DOHH2 (cell line): ENCODE measurements around the gene UNC79.

Source experiments
- H3F3A ChIP-seq: fragments of 200-600 bp; sonication (generic), shearing (Covaris generic); 2 replicates; pipeline ENCODE4 v1.6.0; 2016; ENCODE audit warnings: antibody characterized with exemption, mild to moderate bottlenecking; ENCODE audit not compliant: control insufficient read depth, insufficient read depth
- H3K27ac ChIP-seq: fragments of 200-600 bp; sonication (generic); 2 replicates; pipeline ENCODE4 v1.5.1; 2014; ENCODE audit warnings: low read depth, mild to moderate bottlenecking, low read length, moderate library complexity
- H3K27me3 ChIP-seq: fragments of 200-600 bp; sonication (generic); 2 replicates; pipeline ENCODE4 v1.6.1; 2014; ENCODE audit warnings: mild to moderate bottlenecking, low read length, mixed read lengths; ENCODE audit not compliant: control insufficient read depth
- H3K36me3 ChIP-seq: fragments of 200-600 bp; sonication (generic); 2 replicates; pipeline ENCODE4 v1.6.1; 2014; ENCODE audit warnings: mild to moderate bottlenecking, low read length, moderate library complexity, mixed read lengths; ENCODE audit not compliant: control insufficient read depth
- H3K4me1 ChIP-seq: fragments of 200-600 bp; sonication (generic); 2 replicates; pipeline ENCODE4 v1.6.1; 2014; ENCODE audit warnings: mild to moderate bottlenecking, low read length, mixed read lengths; ENCODE audit not compliant: control insufficient read depth
- H3K4me2 ChIP-seq: fragments of 200-600 bp; sonication (generic); 2 replicates; pipeline ENCODE4 v1.6.0; 2014; ENCODE audit warnings: mild to moderate bottlenecking, low read length, moderate library complexity
- H3K4me3 ChIP-seq: fragments of 200-600 bp; sonication (generic); 2 replicates; pipeline ENCODE4 v1.5.1; 2014; ENCODE audit warnings: mild to moderate bottlenecking, low read length, mixed read lengths
- H3K79me2 ChIP-seq: fragments of 200-600 bp; sonication (generic); 2 replicates; pipeline ENCODE4 v1.6.1; 2014; ENCODE audit warnings: mild to moderate bottlenecking, low read length, mixed read lengths; ENCODE audit not compliant: control insufficient read depth
- H3K9me2 ChIP-seq: fragments of 200-600 bp; sonication (generic); replicated peaks from 2 replicates; pipeline ENCODE4 v1.6.1; 2014; ENCODE audit warnings: mild to moderate bottlenecking, low read length, mixed read lengths; ENCODE audit not compliant: control insufficient read depth
- H3K9me3 ChIP-seq: fragments of 200-600 bp; sonication (generic); 2 replicates; pipeline ENCODE4 v1.6.1; 2014; ENCODE audit warnings: antibody characterized with exemption, low read length, mixed read lengths; ENCODE audit not compliant: control insufficient read depth, insufficient read depth
- H4K20me1 ChIP-seq: fragments of 200-600 bp; sonication (generic); 2 replicates; pipeline ENCODE4 v1.6.0; 2014; ENCODE audit warnings: low read depth, mild to moderate bottlenecking, antibody characterized with exemption, low read length, moderate library complexity; ENCODE audit not compliant: control insufficient read depth, insufficient read depth
- CTCF ChIP-seq: fragments of 200-600 bp; sonication (generic); IDR thresholded peaks from one replicate; pipeline ENCODE4 v1.5.1; 2014; ENCODE audit warnings: antibody characterized with exemption, mild to moderate bottlenecking, low read depth, low read length; ENCODE audit not compliant: poor library complexity, severe bottlenecking
- EZH2phosphoT487 ChIP-seq: fragments of 200-600 bp; sonication (generic); IDR thresholded peaks from 2 replicates; pipeline ENCODE4 v1.6.1; 2017; ENCODE audit warnings: borderline replicate concordance, mild to moderate bottlenecking, antibody characterized with exemption, low read length, moderate library complexity, mixed read lengths

The UNC79 gene

GRCh38 chr14:93743270-93744060 is 312.7 kb downstream of the UNC79 start:
- no peak overlapping the region for H3K4me2 ChIP-seq
- no peak overlapping the region for H3K27ac ChIP-seq
- H3K79me2 ChIP-seq = no peaks in the 10 kb centered on the region
- H3K9me3 ChIP-seq = no peaks in the 10 kb centered on the region
- TF ChIP-seq CTCF = no peak
- TF ChIP-seq EZH2phosphoT487 = no peak
- H3K36me3 ChIP-seq = no peaks in the 10 kb centered on the region
- H3K4me1 ChIP-seq = no peaks in the 10 kb centered on the region
- H3K9me2 ChIP-seq = no peaks in the 10 kb centered on the region
- no peak overlapping the region for H3K4me3 ChIP-seq
- H4K20me1 ChIP-seq = no peaks in the 10 kb centered on the region
- H3K27me3 ChIP-seq = no peaks in the 10 kb centered on the region
- H3F3A ChIP-seq = no peaks in the 10 kb centered on the region

- Histone ChIP-seq H4K20me1 (no peaks in the 10 kb centered on the region), H3K9me3 (no peaks in the 10 kb centered on the region), H3K4me1 (no peaks in the 10 kb centered on the region), H3K4me3 (no peak overlapping the region), H3K27ac (no peak overlapping the region), H3K36me3 (no peaks in the 10 kb centered on the region), H3K27me3 (no peaks in the 10 kb centered on the region), H3K9me2 (no peaks in the 10 kb centered on the region), H3K4me2 (no peak overlapping the region), H3K79me2 (no peaks in the 10 kb centered on the region), H3F3A (no peaks in the 10 kb centered on the region)
- TF ChIP-seq EZH2phosphoT487 (no peak), CTCF (no peak)
These were observed 313.4 kb downstream of the UNC79 start for GRCh38 chr14:93744176-93744575.

- no peaks in the 10 kb centered on the region for H3K79me2 ChIP-seq
- H3K4me1 ChIP-seq = no peaks in the 10 kb centered on the region
- H3K9me3 ChIP-seq = no peaks in the 10 kb centered on the region
- H3K27me3 ChIP-seq = no peaks in the 10 kb centered on the region
- no peaks in the 10 kb centered on the region for H3K36me3 ChIP-seq
- H3F3A ChIP-seq = no peaks in the 10 kb centered on the region
- no peak overlapping the region for H3K27ac ChIP-seq
- no peak overlapping the region for H3K4me2 ChIP-seq
- TF ChIP-seq EZH2phosphoT487 (no peak), CTCF (no peak)
- H3K9me2 ChIP-seq = no peaks in the 10 kb centered on the region
- H3K4me3 ChIP-seq = no peak overlapping the region
- H4K20me1 ChIP-seq = no peaks in the 10 kb centered on the region
These were observed 314.1 kb downstream of the UNC79 start for GRCh38 chr14:93744876-93745275.
